H1 (cell line): Measurements from ENCODE around the gene EFCAB13. TPM values are rescaled to one million over a fixed set of nuclear protein-coding genes. Genes with fewer than 3 reads are reported as not detected.

Source experiments
- CTCF ChIA-PET: fragments of 300-600 bp; sonication (Branson Sonifier 250); formaldehyde crosslinking; loops from one replicate; lab custom pipeline; 2021; ENCODE audit not compliant: partially characterized antibody; lab: Charles Lee
- POLR2A ChIA-PET: fragments of 300-600 bp; sonication (Branson Sonifier 250); formaldehyde crosslinking; loops from one replicate; lab custom pipeline; 2021; ENCODE audit warnings: inconsistent platforms; ENCODE audit not compliant: partially characterized antibody; lab: Charles Lee
- DNase-seq, 2 experiments: peaks; one replicate each; pipeline versions ENCODE4 v3.0.0 to v3.0.0-alpha.2; 2010 to 2022; ENCODE audit warnings: low spot score in 2 of 2, low read depth in 1 of 2, mixed read lengths in 1 of 2
- FAIRE-seq: peaks from 2 replicates; lab custom pipeline; 2011; peaks lifted over from hg19 to GRCh38; lab: Jason Lieb, UNC
- H2AFZ ChIP-seq: 2 replicates; pipeline ENCODE4 v1.8.1; 2012; ENCODE audit warnings: low read length, inconsistent platforms
- H2AK5ac ChIP-seq: 2 replicates; pipeline ENCODE4 v1.6.1; 2013; ENCODE audit warnings: low read depth, low read length
- H2BK120ac ChIP-seq: replicated peaks from 2 replicates; pipeline ENCODE3; 2013; ENCODE audit warnings: low read depth, low read length, inconsistent platforms
- H2BK12ac ChIP-seq: 2 replicates; pipeline ENCODE4 v1.6.1; 2013; ENCODE audit warnings: low read depth, low read length
- H2BK15ac ChIP-seq: 2 replicates; pipeline ENCODE4 v1.6.1; 2013; ENCODE audit warnings: low read length
- H2BK20ac ChIP-seq: 2 replicates; pipeline ENCODE4 v1.6.1; 2013; ENCODE audit warnings: low read length
- H2BK5ac ChIP-seq: 2 replicates; pipeline ENCODE4 v1.6.1; 2013; ENCODE audit warnings: low read depth, low read length
- H3K14ac ChIP-seq: 2 replicates; pipeline ENCODE4 v1.6.1; 2013; ENCODE audit warnings: inconsistent platforms; ENCODE audit not compliant: insufficient read length
- H3K18ac ChIP-seq: 2 replicates; pipeline ENCODE4 v1.6.1; 2013; ENCODE audit warnings: low read length; ENCODE audit errors: extremely low read depth
- H3K23ac ChIP-seq: 2 replicates; pipeline ENCODE4 v1.6.1; 2013; ENCODE audit warnings: inconsistent platforms; ENCODE audit not compliant: insufficient read length
- H3K23me2 ChIP-seq: 2 replicates; pipeline ENCODE4 v1.6.1; 2013; ENCODE audit warnings: low read depth, low read length
- H3K27ac ChIP-seq: 2 replicates; pipeline ENCODE4 v1.6.1; 2011; ENCODE audit warnings: low read depth, low read length, inconsistent platforms
- H3K27me3 ChIP-seq, 4 experiments: replicated peaks in 1 of 4; 1 replicate in 1 of 4; 2 replicates in 3 of 4; pipeline versions ENCODE4 v1.6.1 to v1.8.1; 2011 to 2013; ENCODE audit warnings: low read length in 3 of 4, mild to moderate bottlenecking in 3 of 4, inconsistent platforms in 2 of 4, mixed read lengths in 2 of 4, moderate library complexity in 1 of 4; ENCODE audit not compliant: control insufficient read depth in 3 of 4, insufficient read depth in 3 of 4; ENCODE audit errors: extremely low read depth in 1 of 4
- H3K36me3 ChIP-seq, 4 experiments: 2 replicates each; pipeline versions ENCODE4 v1.6.1 to v1.8.1; 2011 to 2013; ENCODE audit warnings: mild to moderate bottlenecking in 4 of 4, low read length in 3 of 4, moderate library complexity in 2 of 4, control low read depth in 1 of 4, inconsistent platforms in 1 of 4; ENCODE audit not compliant: insufficient read depth in 4 of 4, control insufficient read depth in 2 of 4
- H3K4ac ChIP-seq: replicated peaks from 2 replicates; pipeline ENCODE3; 2013; ENCODE audit warnings: low read length, low read depth, mixed read lengths, inconsistent platforms; ENCODE audit not compliant: insufficient read length
- H3K4me1 ChIP-seq, 4 experiments: replicated peaks in 1 of 4; 1 replicate in 1 of 4; 2 replicates in 3 of 4; pipeline versions ENCODE4 v1.6.1 to v1.8.1; 2011 to 2013; ENCODE audit warnings: low read length in 3 of 4, inconsistent platforms in 2 of 4, mixed read lengths in 1 of 4; ENCODE audit not compliant: insufficient read depth in 4 of 4, control insufficient read depth in 3 of 4
- H3K4me2 ChIP-seq, 2 experiments: 2 replicates each; pipeline versions ENCODE4 v1.6.1 to v1.8.1; 2011 to 2013; ENCODE audit warnings: low read depth in 2 of 2, low read length in 2 of 2, control low read depth in 1 of 2, inconsistent platforms in 1 of 2, mild to moderate bottlenecking in 1 of 2; ENCODE audit not compliant: insufficient read depth in 1 of 2
- H3K4me3 ChIP-seq, 4 experiments: fragments of 200-600, 300-600 bp in 1 of 4; sonication (generic), shearing (Covaris generic), sonication (Bioruptor Twin) in 1 of 4; 2 replicates each; pipeline versions ENCODE4 v1.5.1 to v1.8.1; 2011 to 2016; ENCODE audit warnings: low read length in 4 of 4, low read depth in 3 of 4, control low read depth in 2 of 4, inconsistent platforms in 2 of 4, mild to moderate bottlenecking in 2 of 4, mixed read lengths in 1 of 4, moderate library complexity in 1 of 4; ENCODE audit not compliant: insufficient read depth in 2 of 4; ENCODE audit errors: extremely low read depth in 1 of 4
- H3K56ac ChIP-seq: replicated peaks from 2 replicates; pipeline ENCODE3; 2013; ENCODE audit warnings: low read depth, mild to moderate bottlenecking, mixed read lengths, low read length, inconsistent platforms; ENCODE audit not compliant: insufficient read length
- H3K79me1 ChIP-seq: 2 replicates; pipeline ENCODE4 v1.6.1; 2013; ENCODE audit warnings: low read depth, low read length, control low read depth
- H3K79me2 ChIP-seq, 2 experiments: 2 replicates each; pipeline versions ENCODE4 v1.6.1 to v1.8.1; 2012 to 2013; ENCODE audit warnings: low read length in 2 of 2, mild to moderate bottlenecking in 2 of 2, inconsistent platforms in 1 of 2; ENCODE audit not compliant: insufficient read depth in 2 of 2, control insufficient read depth in 1 of 2
- H3K9ac ChIP-seq, 4 experiments: replicated peaks in 1 of 4; 1 replicate in 1 of 4; 2 replicates in 3 of 4; pipeline versions ENCODE4 v1.6.1 to v1.8.1; 2011 to 2013; ENCODE audit warnings: low read depth in 3 of 4, low read length in 3 of 4, control low read depth in 2 of 4, mild to moderate bottlenecking in 2 of 4, moderate library complexity in 2 of 4, inconsistent platforms in 1 of 4; ENCODE audit errors: extremely low read depth in 1 of 4
- H3K9me3 ChIP-seq, 2 experiments: 2 replicates each; pipeline versions ENCODE4 v1.6.1 to v1.8.1; 2012 to 2013; ENCODE audit warnings: mild to moderate bottlenecking in 2 of 2, moderate library complexity in 2 of 2, control low read depth in 1 of 2, inconsistent platforms in 1 of 2, low read depth in 1 of 2, low read length in 1 of 2, mixed read lengths in 1 of 2; ENCODE audit not compliant: insufficient read depth in 2 of 2
- H4K20me1 ChIP-seq, 2 experiments: replicated peaks in 1 of 2; 2 replicates each; pipeline versions ENCODE3 to v1.8.1; 2011 to 2013; ENCODE audit warnings: inconsistent platforms in 2 of 2, low read length in 2 of 2, mild to moderate bottlenecking in 1 of 2; ENCODE audit not compliant: insufficient read depth in 2 of 2, control insufficient read depth in 1 of 2
- H4K5ac ChIP-seq: 2 replicates; pipeline ENCODE4 v1.6.1; 2013; ENCODE audit warnings: low read length, low read depth, mixed read lengths, inconsistent platforms; ENCODE audit not compliant: insufficient read length
- H4K8ac ChIP-seq: 2 replicates; pipeline ENCODE4 v1.8.0; 2013; ENCODE audit warnings: mild to moderate bottlenecking, moderate library complexity, low read length, inconsistent platforms; ENCODE audit not compliant: insufficient read depth; ENCODE audit errors: extremely low read depth
- H4K91ac ChIP-seq: replicated peaks from 2 replicates; pipeline ENCODE3; 2013; ENCODE audit warnings: low read length, mixed read lengths, inconsistent platforms; ENCODE audit not compliant: insufficient read length
- MAFK ChIP-seq: IDR thresholded peaks from 2 replicates; pipeline ENCODE4 v1.6.1; 2012; ENCODE audit warnings: low read depth, mild to moderate bottlenecking, improper control_type of control experiment, low read length
- MAX ChIP-seq: IDR thresholded peaks from 2 replicates; pipeline ENCODE4 v1.6.1; 2012; ENCODE audit warnings: inconsistent platforms
- WGBS, 2 experiments: shearing (Covaris generic) in 1 of 2; methylation state at CpG; one replicate each; pipeline versions ENCODE4 v1.1.6 to v1.1.7; 2013 to 2015; ENCODE audit warnings: low lambda C conversion rate in 2 of 2, mixed read lengths in 2 of 2, inconsistent platforms in 1 of 2, low coverage in 1 of 2, missing lambda C conversion rate in 1 of 2; ENCODE audit not compliant: insufficient replicate concordance in 2 of 2, insufficient coverage in 1 of 2, insufficient read length in 1 of 2; ENCODE audit errors: extremely low coverage in 1 of 2, missing lambda C conversion rate in 1 of 2; 5-methylcytosine and 5-hydroxymethylcytosine counted together
- polyA plus RNA-seq, 7 experiments: library from polyadenylated mRNA; depleted of rRNA in 3 of 7; stranded (reverse) in 5 of 7; unstranded in 2 of 7; fragments of >200 nt in 5 of 7; fragments of 200-250 nt in 2 of 7; gene quantifications; 1 replicate in 5 of 7; 2 replicates in 1 of 7; 4 replicates in 1 of 7; pipeline versions ENCODE4 v1.2.1 to v1.2.3, GENCODE V29; 2011 to 2013; ENCODE audit warnings: missing spikeins in 2 of 7, mixed read lengths in 2 of 7
- total RNA-seq: library from RNA; stranded (reverse); fragmentation: NEBNext Ultra II Directional; extraction: Animal tissue kit (Norgen Biotek cat#: 25700); gene quantifications from 2 replicates; pipeline ENCODE4 v1.2.1, GENCODE V29; 2021

The EFCAB13 gene
- total and polyA plus RNA-seq, 2 of the 8 experiments (the other 6 are each of a cell fraction or from before 2014, with no cell fraction given), result 0.12 to 2.0 TPM

- Histone ChIP-seq H3K9me3 (no peaks in the 10 kb centered on the region), H3K36me3 (no peaks in the 10 kb centered on the region), H3K79me2 (no peaks in the 10 kb centered on the region), H4K5ac (no peak overlapping the region), H4K91ac (peak overlapping the region; percentile 62), H2BK120ac (peak overlapping the region; percentile 16), H4K20me1 (no peaks in the 10 kb centered on the region), H3K4me1 (peaks cover 6 to 18% (median 11%) of the 10 kb centered on the region in 4 experiments), H2AK5ac (no peak overlapping the region; the same call in 1 of the 2 replicates), H2BK5ac (no peak overlapping the region), H2BK15ac (no peak overlapping the region; the same call in 1 of the 2 replicates), H3K9ac (no peak overlapping the region), H2BK12ac (peak overlapping the region; percentile 75), H2AFZ (no peak overlapping the region), H3K4me2 (peak overlapping the region in 1 of 2 experiments; percentile 58; a peak in 2 of 4 replicates), H3K79me1 (no peaks in the 10 kb centered on the region), H3K27ac (no peak overlapping the region), H2BK20ac (no peak overlapping the region), H3K23me2 (no peaks in the 10 kb centered on the region), H3K56ac (no peak overlapping the region), H3K27me3 (no peaks in the 10 kb centered on the region), H3K4me3 (no peak overlapping the region), H3K4ac (no peak overlapping the region), H4K8ac (no peak overlapping the region), H3K14ac (no peak overlapping the region), H3K23ac (no peak overlapping the region), H3K18ac (peak overlapping the region; percentile 0; the same call in 1 of the 2 replicates)
- CTCF ChIA-PET, result interaction anchor here (1.0 to 1.5 kb wide), 4 partner anchors 9 to 38 kb away, joined by 3 to 4 read pairs (median 4); no protein-coding TSS in a partner anchor
- POLR2A ChIA-PET, result interaction anchor here (0.6 to 2.1 kb wide), 4 partner anchors 10 to 207 kb away, joined by 3 to 5 read pairs (median 4); partner anchors contain the start of gene EFCAB13
- no peak for FAIRE-seq
- 81% methylated on average over 5 of the region's 5 CpGs; no CpG with 5 or more reads in 1 of the 2 experiments for WGBS, 2 experiments
- DNase-seq, result no peak
- TF ChIP-seq MAX, result no peak
- no peak for TF ChIP-seq MAFK
These were observed 49.3 kb upstream of the EFCAB13 start for GRCh38 chr17:47274319-47275069.
